HepG2 (cell line): ENCODE data around the gene DQX1. TPM values are rescaled to one million over a fixed set of nuclear protein-coding genes. Genes with fewer than 3 reads are reported as not detected.

Source experiments
- CHCHD3 ChIP-seq: sonication (generic); formaldehyde crosslinking; IDR thresholded peaks from 2 replicates; pipeline ENCODE4 v1.8.0; 2022; ENCODE audit warnings: mild to moderate bottlenecking, missing genetic modification reagents, moderate library complexity
- DNMT3B ChIP-seq: conservative IDR thresholded peaks from 2 replicates; pipeline ENCODE4 v1.6.1; 2016; ENCODE audit warnings: missing biosample characterization, control low read depth
- DPF2 ChIP-seq: sonication (generic); formaldehyde crosslinking; IDR thresholded peaks from 2 replicates; pipeline ENCODE4 v1.4.0; 2020; ENCODE audit warnings: mild to moderate bottlenecking, low read depth, missing genetic modification reagents, borderline replicate concordance
- ERF ChIP-seq: IDR thresholded peaks from 2 replicates; pipeline ENCODE4 v1.6.1; 2018; ENCODE audit warnings: missing biosample characterization, missing genetic modification reagents
- MIER2 ChIP-seq: IDR thresholded peaks from 2 replicates; pipeline ENCODE4 v1.6.1; 2016; ENCODE audit warnings: missing biosample characterization, missing genetic modification reagents
- MLLT10 ChIP-seq: sonication (generic); formaldehyde crosslinking; IDR thresholded peaks from 2 replicates; pipeline ENCODE4 v1.4.0; 2020; ENCODE audit warnings: missing genetic modification reagents
- MTF2 ChIP-seq: sonication (generic); formaldehyde crosslinking; IDR thresholded peaks from 2 replicates; pipeline ENCODE4 v1.5.0; 2020; ENCODE audit warnings: missing genetic modification reagents, borderline replicate concordance
- NKX3-1 ChIP-seq: sonication (generic); formaldehyde crosslinking; IDR thresholded peaks from 2 replicates; pipeline ENCODE4 v1.5.0; 2020; ENCODE audit warnings: missing genetic modification reagents
- RARA ChIP-seq: IDR thresholded peaks from 2 replicates; pipeline ENCODE4 v1.6.1; 2016; ENCODE audit warnings: missing genetic modification reagents, missing compliant biosample characterization
- RXRB ChIP-seq: IDR thresholded peaks from 2 replicates; pipeline ENCODE4 v1.6.1; 2016; ENCODE audit warnings: borderline replicate concordance, missing genetic modification reagents, missing compliant biosample characterization
- SP1 ChIP-seq, 2 experiments: fragments of 450-650 bp in 1 of 2; sonication (generic) in 1 of 2; formaldehyde crosslinking in 1 of 2; IDR thresholded peaks; 2 replicates each; pipeline versions ENCODE4 v1.4.0 to v1.6.1; 2016 to 2020; ENCODE audit warnings: missing genetic modification reagents in 1 of 2
- SP4 ChIP-seq: sonication (generic); formaldehyde crosslinking; IDR thresholded peaks from 2 replicates; pipeline ENCODE4 v1.8.1; 2023; ENCODE audit warnings: mild to moderate bottlenecking, missing genetic modification reagents
- TOPORS ChIP-seq: sonication (generic); formaldehyde crosslinking; IDR thresholded peaks from 2 replicates; pipeline ENCODE4 v1.8.0; 2023; ENCODE audit warnings: mild to moderate bottlenecking, missing genetic modification reagents
- ZMAT3 ChIP-seq: sonication (generic); formaldehyde crosslinking; conservative IDR thresholded peaks from 2 replicates; pipeline ENCODE4 v1.7.0; 2021; ENCODE audit warnings: missing genetic modification reagents
- ZNF101 ChIP-seq: sonication (generic); formaldehyde crosslinking; IDR thresholded peaks from 2 replicates; pipeline ENCODE4 v1.4.0; 2020; ENCODE audit warnings: mild to moderate bottlenecking, low read depth, missing genetic modification reagents, borderline replicate concordance
- ZNF230 ChIP-seq: sonication (generic); formaldehyde crosslinking; IDR thresholded peaks from 2 replicates; pipeline ENCODE4 v1.4.0; 2020; ENCODE audit warnings: mild to moderate bottlenecking, missing genetic modification reagents
- ZNF281 ChIP-seq: sonication (generic); formaldehyde crosslinking; IDR thresholded peaks from 2 replicates; pipeline ENCODE4 v1.4.0; 2020; ENCODE audit warnings: missing genetic modification reagents, borderline replicate concordance
- ZNF337 ChIP-seq: sonication (generic); formaldehyde crosslinking; IDR thresholded peaks from 2 replicates; pipeline ENCODE4 v1.5.1; 2020; ENCODE audit warnings: missing genetic modification reagents, low read depth, mild to moderate bottlenecking, borderline replicate concordance
- ZNF549 ChIP-seq: sonication (generic); formaldehyde crosslinking; IDR thresholded peaks from 2 replicates; pipeline ENCODE4 v1.5.0; 2020; ENCODE audit warnings: missing genetic modification reagents
- ZNF607 ChIP-seq: sonication (generic); formaldehyde crosslinking; IDR thresholded peaks from 2 replicates; pipeline ENCODE4 v1.5.1; 2020; ENCODE audit warnings: missing genetic modification reagents, mild to moderate bottlenecking, borderline replicate concordance
- ZNF740 ChIP-seq: sonication (generic); formaldehyde crosslinking; IDR thresholded peaks from 2 replicates; pipeline ENCODE4 v1.4.0; 2020; ENCODE audit warnings: missing genetic modification reagents
- ZNF780A ChIP-seq: sonication (generic); formaldehyde crosslinking; IDR thresholded peaks from 2 replicates; pipeline ENCODE4 v1.8.0; 2022; ENCODE audit warnings: mild to moderate bottlenecking, missing genetic modification reagents, moderate library complexity
- ZNF782 ChIP-seq: sonication (generic); formaldehyde crosslinking; IDR thresholded peaks from 2 replicates; pipeline ENCODE4 v1.4.0; 2020; ENCODE audit warnings: missing genetic modification reagents, mild to moderate bottlenecking, borderline replicate concordance
- ZSCAN31 ChIP-seq: sonication (generic); formaldehyde crosslinking; IDR thresholded peaks from 2 replicates; pipeline ENCODE4 v1.5.0; 2020; ENCODE audit warnings: low read depth, mild to moderate bottlenecking, missing genetic modification reagents
- polyA plus RNA-seq, 8 experiments: library from polyadenylated mRNA; depleted of rRNA in 3 of 8; stranded (reverse) in 7 of 8; unstranded in 1 of 8; fragments of >200 nt; fragmentation: Illumina TruSeq in 4 of 8; extraction: Trizol in 4 of 8; gene quantifications; 2 replicates each; pipeline versions ENCODE4 v1.2.1 to v1.2.3, GENCODE V29; 2011 to 2016; ENCODE audit warnings: low read depth in 4 of 8, missing spikeins in 1 of 8, mixed read lengths in 1 of 8; ENCODE audit not compliant: insufficient read depth in 1 of 8
- total RNA-seq, 5 experiments: library from RNA; depleted of rRNA; stranded (reverse); fragments of >200 nt; fragmentation: Illumina TruSeq; extraction: Trizol; gene quantifications; 2 replicates each; pipeline ENCODE4 v1.2.3, GENCODE V29; 2016; ENCODE audit warnings: low read depth in 1 of 5
- TF ChIP-seq, protein P1 (sequence below): IDR thresholded peaks from 2 replicates; pipeline ENCODE4 v1.6.1; 2016; ENCODE audit warnings: missing compliant biosample characterization, missing genetic modification reagents, borderline replicate concordance
- TF ChIP-seq, protein P2 (sequence below): IDR thresholded peaks from 2 replicates; pipeline ENCODE4 v1.6.1; 2016; ENCODE audit warnings: mild to moderate bottlenecking

DQX1 gene
- total and polyA plus RNA-seq, 2 of the 13 experiments (the other 11 are each of a cell fraction or from before 2014, with no cell fraction given): 27.6 to 89.8 TPM

GRCh38 chr2:74499267-74499939 lies 26.6 kb downstream of the DQX1 start, which contains the start of gene LBX2 (continued):
- TF ChIP-seq SP1 (IDR thresholded peaks at IDR 0.05): no peak
- TF ChIP-seq SP1 (CRISPR knock-in tag; IDR thresholded peaks at IDR 0.05): no peak
- no peak for TF ChIP-seq ZMAT3
- no peak for TF ChIP-seq DPF2 (CRISPR knock-in tag)
- no peak for TF ChIP-seq MTF2 (CRISPR knock-in tag)
- no peak for TF ChIP-seq CHCHD3
- TF ChIP-seq, protein P1, sequence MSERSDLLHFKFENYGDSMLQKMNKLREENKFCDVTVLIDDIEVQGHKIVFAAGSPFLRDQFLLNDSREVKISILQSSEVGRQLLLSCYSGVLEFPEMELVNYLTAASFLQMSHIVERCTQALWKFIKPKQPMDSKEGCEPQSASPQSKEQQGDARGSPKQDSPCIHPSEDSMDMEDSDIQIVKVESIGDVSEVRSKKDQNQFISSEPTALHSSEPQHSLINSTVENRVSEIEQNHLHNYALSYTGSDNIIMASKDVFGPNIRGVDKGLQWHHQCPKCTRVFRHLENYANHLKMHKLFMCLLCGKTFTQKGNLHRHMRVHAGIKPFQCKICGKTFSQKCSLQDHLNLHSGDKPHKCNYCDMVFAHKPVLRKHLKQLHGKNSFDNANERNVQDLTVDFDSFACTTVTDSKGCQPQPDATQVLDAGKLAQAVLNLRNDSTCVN (CRISPR knock-in tag): no peak
- TF ChIP-seq TOPORS: no peak
- TF ChIP-seq ZNF337: no peak
- TF ChIP-seq NKX3-1 (CRISPR knock-in tag): no peak
- TF ChIP-seq SP4: 0 out of 2 replicates have a peak, but pooled peaks have one; percentile 1
- no peak for TF ChIP-seq ZNF230 (CRISPR knock-in tag)
- TF ChIP-seq ZNF782 (CRISPR knock-in tag): 0 out of 2 replicates have a peak, but pooled peaks have one; percentile 50
- TF ChIP-seq ZNF740: no peak
- no peak for TF ChIP-seq RXRB (CRISPR knock-in tag)
- no peak for TF ChIP-seq MIER2 (CRISPR knock-in tag)
- no peak for TF ChIP-seq RARA
- peak; percentile 62; the same call in 1 of the 2 replicates for TF ChIP-seq ZSCAN31 (CRISPR knock-in tag)
- no peak for TF ChIP-seq ZNF607 (CRISPR knock-in tag)
- TF ChIP-seq ZNF780A: no peak
- TF ChIP-seq ERF: no peak
- TF ChIP-seq, protein P2, sequence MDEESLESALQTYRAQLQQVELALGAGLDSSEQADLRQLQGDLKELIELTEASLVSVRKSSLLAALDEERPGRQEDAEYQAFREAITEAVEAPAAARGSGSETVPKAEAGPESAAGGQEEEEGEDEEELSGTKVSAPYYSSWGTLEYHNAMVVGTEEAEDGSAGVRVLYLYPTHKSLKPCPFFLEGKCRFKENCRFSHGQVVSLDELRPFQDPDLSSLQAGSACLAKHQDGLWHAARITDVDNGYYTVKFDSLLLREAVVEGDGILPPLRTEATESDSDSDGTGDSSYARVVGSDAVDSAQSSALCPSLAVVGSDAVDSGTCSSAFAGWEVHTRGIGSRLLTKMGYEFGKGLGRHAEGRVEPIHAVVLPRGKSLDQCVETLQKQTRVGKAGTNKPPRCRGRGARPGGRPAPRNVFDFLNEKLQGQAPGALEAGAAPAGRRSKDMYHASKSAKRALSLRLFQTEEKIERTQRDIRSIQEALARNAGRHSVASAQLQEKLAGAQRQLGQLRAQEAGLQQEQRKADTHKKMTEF: peak; percentile 24; the same call in 1 of the 2 replicates
- no peak for TF ChIP-seq MLLT10
- TF ChIP-seq ZNF101 (CRISPR knock-in tag): no peak
- no peak for TF ChIP-seq ZNF549 (CRISPR knock-in tag)
- no peak for TF ChIP-seq DNMT3B (CRISPR knock-in tag)
- no peak for TF ChIP-seq ZNF281 (CRISPR knock-in tag)
